Astrocyte of the spinal cord (primary cell): ENCODE results near the gene PRAME.

Experiments used
- DNase-seq: peaks from one replicate; pipeline ENCODE4 v3.0.0; 2011; ENCODE audit warnings: low read depth, low spot score
- H3K4me3 ChIP-seq: 2 replicates; pipeline ENCODE4 v1.5.1; 2011; ENCODE audit warnings: low read depth, mild to moderate bottlenecking, low read length, moderate library complexity
- CTCF ChIP-seq: IDR thresholded peaks from 2 replicates; pipeline ENCODE4 v1.5.1; 2012; ENCODE audit warnings: low read depth, mild to moderate bottlenecking, low read length, inconsistent platforms
- in situ Hi-C: cut with HindIII; loops from 2 replicates; pipeline ENCODE4 v1.10.0; 2017; ENCODE audit warnings: low sequenced_read_pairs

The PRAME gene

DNA sequence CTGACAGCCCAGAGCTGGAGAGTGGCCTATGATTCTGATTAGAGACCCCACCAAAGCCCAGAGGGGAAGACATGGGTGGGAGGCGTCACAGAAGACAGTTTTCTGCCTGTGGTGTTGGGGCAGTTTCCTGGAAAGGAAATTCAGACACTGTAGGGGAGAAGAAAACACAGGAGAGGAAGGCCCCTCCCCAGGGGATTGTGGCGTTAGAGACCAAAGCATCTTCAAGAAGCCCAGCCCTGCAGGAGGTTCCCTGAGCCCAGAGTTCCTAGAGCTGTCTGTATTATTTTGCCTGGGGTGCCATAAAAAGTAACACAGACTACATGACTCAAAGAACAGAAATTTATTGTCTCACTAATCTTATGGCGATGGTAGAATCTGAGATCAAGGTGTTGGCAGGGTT, 40.2 kb upstream of the PRAME start:
- no peak for TF ChIP-seq CTCF
- in situ Hi-C loops = no loop called here
- DNase-seq = no peak
- H3K4me3 ChIP-seq = no peak overlapping the region

- no peak for TF ChIP-seq CTCF
- in situ Hi-C loops = no loop called here
- no peak for DNase-seq
- H3K4me3 ChIP-seq = no peak overlapping the region
Measured at GRCh38 chr22:22598144-22598543, 39.1 kb upstream of the PRAME start.

- DNase-seq = no peak
- no peak for TF ChIP-seq CTCF
- in situ Hi-C loops = no loop called here
- no peak overlapping the region for H3K4me3 ChIP-seq
Measured at GRCh38 chr22:22595001-22595835, 36.2 kb upstream of the PRAME start.

DNA sequence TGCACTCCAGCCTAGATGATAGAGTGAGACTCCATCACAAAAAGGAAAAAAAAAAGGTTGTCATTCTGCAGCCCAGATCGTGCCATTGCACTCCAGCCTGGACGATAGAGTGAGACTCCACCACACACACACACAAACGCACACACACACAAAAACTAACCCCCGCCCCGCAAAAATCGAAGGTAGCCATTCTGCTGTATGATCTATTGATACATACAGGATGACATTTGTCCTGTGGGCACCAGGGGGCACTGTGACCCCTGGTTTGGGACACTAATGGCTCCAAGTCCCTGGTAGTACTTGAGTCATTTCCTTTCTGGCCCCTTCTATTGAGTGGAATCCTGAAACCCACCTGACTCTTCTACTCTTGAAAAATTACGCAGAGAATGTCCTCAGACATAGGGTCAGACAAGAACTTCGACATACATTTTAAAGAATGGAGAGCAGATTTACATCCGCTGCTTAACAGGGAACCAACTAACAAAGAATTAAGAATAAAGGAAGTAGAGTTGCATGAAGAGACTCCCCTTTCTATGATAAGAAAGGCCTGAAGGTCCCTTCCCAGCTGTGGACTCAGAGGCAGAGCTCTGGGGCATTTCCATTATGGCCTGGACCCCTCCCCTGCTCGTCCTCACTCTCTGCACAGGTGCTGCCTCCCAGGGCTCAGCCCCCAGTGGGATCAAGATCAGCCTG, 35.0 kb upstream of the PRAME start:
- in situ Hi-C loops = no loop called here
- peak; percentile 43 for DNase-seq
- peak; percentile 73 for TF ChIP-seq CTCF
- no peak overlapping the region for H3K4me3 ChIP-seq

- in situ Hi-C loops = no loop called here
- H3K4me3 ChIP-seq = no peak overlapping the region
- no peak for TF ChIP-seq CTCF
- DNase-seq = no peak
Measured at GRCh38 chr22:22593250-22593649, 34.2 kb upstream of the PRAME start.

DNA sequence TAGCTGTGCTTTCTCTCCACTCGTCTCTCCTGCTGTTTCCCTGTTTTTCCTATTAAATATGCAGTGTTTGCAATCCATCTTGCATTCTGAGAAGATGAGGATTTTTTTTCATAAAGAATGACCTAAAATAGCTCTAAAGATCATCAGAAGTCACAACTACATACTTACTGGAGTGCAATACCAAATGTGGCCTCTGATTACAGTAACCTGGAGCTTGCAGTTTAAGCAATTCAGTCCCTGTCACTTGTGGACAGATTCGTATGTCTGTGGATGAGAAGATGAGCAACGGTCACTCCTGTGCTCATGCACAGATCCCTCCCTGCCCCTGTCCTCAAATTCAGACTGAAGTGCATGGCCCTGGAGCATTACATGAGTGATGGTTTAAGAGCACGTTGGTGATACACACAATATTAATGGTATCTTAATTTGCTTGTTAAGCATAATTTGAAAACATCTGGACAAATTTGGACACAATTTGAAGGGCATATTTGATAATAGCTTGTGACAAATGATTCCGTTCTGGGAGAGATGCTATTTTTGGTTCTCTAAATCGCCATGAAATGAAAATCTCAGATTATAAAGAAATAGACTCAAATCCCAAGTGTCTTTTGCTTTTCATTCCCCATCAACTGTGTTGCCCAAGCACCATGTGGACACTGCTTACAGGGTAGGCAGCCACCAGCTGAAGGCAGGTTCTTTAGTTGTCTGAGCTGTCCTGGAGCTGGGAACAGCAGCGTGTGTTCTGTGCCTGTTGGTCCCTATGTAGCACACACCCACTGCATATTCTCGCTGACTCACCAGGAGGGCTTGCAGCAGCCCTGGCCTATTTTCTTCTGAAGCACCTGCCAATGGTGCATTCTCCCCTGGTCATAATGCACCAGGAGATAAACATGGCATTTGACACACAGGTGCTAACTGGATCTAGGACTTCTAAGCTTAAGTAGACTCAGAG, 32.6 kb upstream of the PRAME start:
- TF ChIP-seq CTCF = no peak
- DNase-seq = no peak
- H3K4me3 ChIP-seq = no peak overlapping the region

More for the DNA sequence above, 32.6 kb upstream of the PRAME start:
- in situ Hi-C loops = no loop called here
